Right lobe of liver (tissue), 4 donors: Measurements from ENCODE around the gene RBM42.

Experiments
- CTCF ChIP-seq, 4 donors: fragments of 200-600 bp in 3 of 4; fragments of 450-650 bp in 1 of 4; IDR thresholded peaks; one replicate each; pipeline versions ENCODE4 v1.5.1 to v1.8.0; 2016 to 2022; ENCODE audit warnings: antibody characterized with exemption in 4 of 4, mild to moderate bottlenecking in 2 of 4
- POLR2A ChIP-seq: fragments of 450-650 bp; IDR thresholded peaks from one replicate; pipeline ENCODE4 v1.6.1; 2017; ENCODE audit warnings: antibody characterized with exemption, mild to moderate bottlenecking
- donor health status: DM: no; HTN: no; CAD: no.
- donor health status: DM: no; HTN: no; CAD: no.
- donor health status: DM: no; HTN: yes; CAD: no.

DNA sequence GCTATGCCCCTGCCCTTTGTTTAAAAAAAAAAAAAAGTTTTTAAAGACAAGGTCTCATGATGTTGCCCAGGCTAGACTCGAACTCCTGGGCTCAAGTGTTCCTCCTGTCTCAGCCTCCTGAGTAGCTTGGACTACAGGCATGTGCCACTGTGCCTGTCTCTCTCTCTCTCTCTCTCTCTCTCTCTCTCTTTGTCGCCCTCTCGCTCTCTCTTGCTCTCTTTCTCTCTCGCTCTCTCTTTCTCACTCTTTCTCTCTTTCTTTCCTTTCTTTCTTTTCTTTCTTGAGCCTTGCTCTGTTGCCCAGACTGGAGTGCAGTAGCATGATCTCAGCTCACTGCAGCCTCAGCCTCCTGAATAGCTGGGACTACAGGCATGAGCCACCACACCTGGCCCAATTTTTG, 26.8 kb downstream of the RBM42 start:
- TF ChIP-seq CTCF (IDR thresholded peaks at IDR 0.05) = no peak
- no peak for TF ChIP-seq POLR2A
